Endothelial cell of umbilical vein (primary cell): ENCODE measurements around the gene CUEDC1.
"Not testable (repeated sequence)": the region's sequence is repeated elsewhere in the genome, so short reads cannot be mapped to it uniquely, and the experiment has no call there.

Experiments
- EZH2 ChIP-seq: IDR thresholded peaks from 2 replicates; pipeline ENCODE4 v1.6.1; 2012; ENCODE audit warnings: borderline replicate concordance, low read depth, mild to moderate bottlenecking, moderate library complexity, low read length, inconsistent platforms; ENCODE audit not compliant: severe bottlenecking
- FOS ChIP-seq: IDR thresholded peaks from 2 replicates; pipeline ENCODE4 v1.6.1; 2011; ENCODE audit warnings: mild to moderate bottlenecking, low read length, moderate library complexity, borderline replicate concordance; ENCODE audit not compliant: insufficient read depth
- GATA2 ChIP-seq: IDR thresholded peaks from 2 replicates; pipeline ENCODE4 v1.7.0; 2011; ENCODE audit warnings: low read depth, mild to moderate bottlenecking, moderate library complexity, mixed read lengths, low read length; ENCODE audit not compliant: insufficient read length, insufficient read depth
- JUN ChIP-seq: IDR thresholded peaks from 2 replicates; pipeline ENCODE4 v1.6.1; 2011; ENCODE audit warnings: borderline replicate concordance, low read depth; ENCODE audit not compliant: insufficient read length, insufficient read depth
- POLR2A ChIP-seq: IDR thresholded peaks from 2 replicates; pipeline ENCODE4 v1.6.1; 2012; ENCODE audit warnings: low read depth, mild to moderate bottlenecking, control low read depth, low read length
- POLR2AphosphoS5 ChIP-seq: IDR thresholded peaks from 2 replicates; pipeline ENCODE4 v1.6.1; 2012; ENCODE audit warnings: low read depth, mild to moderate bottlenecking, control low read depth, low read length, moderate library complexity; ENCODE audit not compliant: insufficient read depth
- TF ChIP-seq, protein P1 (sequence below), 2 donors: IDR thresholded peaks; 1 replicate in 1 of 2; 2 replicates in 1 of 2; pipeline ENCODE4 v1.5.1; 2011; ENCODE audit warnings: low read length in 2 of 2, mild to moderate bottlenecking in 2 of 2, moderate library complexity in 2 of 2, control low read depth in 1 of 2, inconsistent platforms in 1 of 2, low read depth in 1 of 2; ENCODE audit not compliant: insufficient read depth in 1 of 2; ENCODE audit errors: extremely low read depth in 1 of 2
- TF ChIP-seq, protein P2 (sequence below): IDR thresholded peaks from 2 replicates; pipeline ENCODE4 v1.6.1; 2011; ENCODE audit not compliant: insufficient read depth, insufficient read length

DNA sequence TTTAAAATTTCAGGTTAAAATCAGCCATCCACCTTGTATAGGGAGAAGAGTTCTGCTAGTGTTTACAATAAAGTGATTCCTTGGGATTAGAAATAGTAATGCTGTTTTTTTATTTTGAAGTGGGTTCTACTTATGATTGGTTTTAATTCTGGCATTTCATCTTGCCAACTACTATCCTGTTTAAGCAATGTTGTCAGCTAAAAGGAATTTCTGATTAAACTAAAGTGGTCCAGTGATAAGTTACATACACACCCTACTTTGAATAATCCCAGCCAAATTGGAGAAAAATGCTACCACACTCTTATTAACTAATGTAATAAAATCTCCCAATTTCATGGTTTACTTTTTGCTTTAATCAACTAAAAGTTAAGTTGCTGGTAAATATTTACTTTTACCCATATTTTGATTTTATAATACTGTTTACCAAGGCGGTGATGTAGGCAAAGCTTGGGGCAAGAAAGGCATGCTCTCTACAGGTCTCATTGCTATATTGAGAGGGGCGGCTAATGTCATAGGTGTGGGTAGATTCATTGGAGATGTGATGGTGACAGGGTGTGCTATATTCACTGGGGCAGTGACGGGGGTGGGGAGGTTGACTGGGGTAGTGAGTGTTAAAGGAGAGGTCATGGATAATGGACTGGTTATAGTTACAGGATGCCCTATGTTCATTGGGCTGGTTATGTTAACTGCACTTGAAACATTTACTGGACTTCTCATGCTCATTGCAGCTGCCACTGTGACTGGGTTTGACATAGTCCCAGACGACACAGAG is 19.0 kb upstream of the CUEDC1 start:
- not testable (repeated sequence) for TF ChIP-seq POLR2A, EZH2, JUN, FOS, POLR2AphosphoS5, GATA2
- TF ChIP-seq, protein P1, sequence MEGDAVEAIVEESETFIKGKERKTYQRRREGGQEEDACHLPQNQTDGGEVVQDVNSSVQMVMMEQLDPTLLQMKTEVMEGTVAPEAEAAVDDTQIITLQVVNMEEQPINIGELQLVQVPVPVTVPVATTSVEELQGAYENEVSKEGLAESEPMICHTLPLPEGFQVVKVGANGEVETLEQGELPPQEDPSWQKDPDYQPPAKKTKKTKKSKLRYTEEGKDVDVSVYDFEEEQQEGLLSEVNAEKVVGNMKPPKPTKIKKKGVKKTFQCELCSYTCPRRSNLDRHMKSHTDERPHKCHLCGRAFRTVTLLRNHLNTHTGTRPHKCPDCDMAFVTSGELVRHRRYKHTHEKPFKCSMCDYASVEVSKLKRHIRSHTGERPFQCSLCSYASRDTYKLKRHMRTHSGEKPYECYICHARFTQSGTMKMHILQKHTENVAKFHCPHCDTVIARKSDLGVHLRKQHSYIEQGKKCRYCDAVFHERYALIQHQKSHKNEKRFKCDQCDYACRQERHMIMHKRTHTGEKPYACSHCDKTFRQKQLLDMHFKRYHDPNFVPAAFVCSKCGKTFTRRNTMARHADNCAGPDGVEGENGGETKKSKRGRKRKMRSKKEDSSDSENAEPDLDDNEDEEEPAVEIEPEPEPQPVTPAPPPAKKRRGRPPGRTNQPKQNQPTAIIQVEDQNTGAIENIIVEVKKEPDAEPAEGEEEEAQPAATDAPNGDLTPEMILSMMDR (IDR thresholded peaks at IDR 0.05; ENCODE audit: extremely low read depth in 1 of 2, insufficient read depth in 1 of 2, low read depth in 1 of 2, low read length in 2 of 2), result not testable (repeated sequence)
- TF ChIP-seq, protein P2, sequence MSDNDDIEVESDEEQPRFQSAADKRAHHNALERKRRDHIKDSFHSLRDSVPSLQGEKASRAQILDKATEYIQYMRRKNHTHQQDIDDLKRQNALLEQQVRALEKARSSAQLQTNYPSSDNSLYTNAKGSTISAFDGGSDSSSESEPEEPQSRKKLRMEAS, result not testable (repeated sequence)
